NOMO-1 treated with DMSO at 0.1 percent for 48 hours (cell line): Measurements from ENCODE around the gene GPHN.

Experiments used
- DNase-seq: peaks from one replicate; lab custom pipeline; 2025; ENCODE audit not compliant: unreplicated experiment; lab: John Stamatoyannopoulos, UW

The GPHN gene

GRCh38 chr14:66596241-66596985 lies 88.5 kb downstream of the GPHN start:
- DNase-seq, result no peak

DNA sequence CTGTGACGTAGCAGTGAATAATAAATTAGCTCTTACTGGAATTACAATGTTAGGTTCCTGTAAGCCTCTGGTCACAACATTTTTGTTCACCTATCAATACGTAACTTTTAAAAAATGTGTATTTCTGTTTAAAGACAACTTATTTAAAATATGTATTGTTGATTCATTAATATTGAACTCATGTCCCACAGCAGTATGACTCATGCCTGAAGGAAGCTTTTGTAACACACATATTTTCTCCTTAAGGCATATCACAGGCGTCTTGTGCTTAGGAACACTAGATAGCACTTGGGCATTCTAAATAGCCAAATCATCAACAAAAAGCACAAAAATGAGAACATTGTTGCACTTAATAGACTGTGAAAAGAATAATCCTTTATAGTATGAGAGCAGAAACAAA lies 92.5 kb downstream of the GPHN start:
- no peak for DNase-seq

DNA sequence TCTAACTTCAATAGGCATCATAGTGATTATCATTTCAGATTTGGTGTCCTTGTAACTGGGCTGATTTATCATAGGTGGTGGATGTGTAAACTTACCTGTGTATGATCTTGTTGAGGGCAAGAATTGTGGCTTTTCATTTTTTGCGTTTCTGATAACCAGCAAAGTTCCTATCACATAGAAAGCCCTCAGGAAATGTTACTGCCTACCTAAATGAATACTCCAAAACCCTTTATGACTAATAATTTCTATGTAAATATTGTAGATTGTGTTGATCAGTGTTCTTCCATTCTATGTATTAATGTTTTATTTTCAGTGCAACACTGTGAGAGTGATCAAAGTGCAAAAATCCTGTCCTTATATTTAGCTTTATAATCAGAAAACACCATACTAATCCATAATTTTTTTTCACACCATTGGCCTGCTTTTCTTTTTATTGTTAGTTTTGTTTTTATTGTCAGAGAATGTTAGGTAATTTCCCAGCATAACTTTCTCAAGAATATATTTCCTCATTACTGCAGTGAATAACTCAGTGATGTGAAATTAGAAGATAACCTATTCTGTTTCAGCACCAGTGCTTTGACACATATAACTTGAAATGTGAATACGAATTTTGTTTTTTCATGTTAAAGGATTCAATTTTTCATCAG lies 94.1 kb downstream of the GPHN start:
- DNase-seq, result no peak

DNA sequence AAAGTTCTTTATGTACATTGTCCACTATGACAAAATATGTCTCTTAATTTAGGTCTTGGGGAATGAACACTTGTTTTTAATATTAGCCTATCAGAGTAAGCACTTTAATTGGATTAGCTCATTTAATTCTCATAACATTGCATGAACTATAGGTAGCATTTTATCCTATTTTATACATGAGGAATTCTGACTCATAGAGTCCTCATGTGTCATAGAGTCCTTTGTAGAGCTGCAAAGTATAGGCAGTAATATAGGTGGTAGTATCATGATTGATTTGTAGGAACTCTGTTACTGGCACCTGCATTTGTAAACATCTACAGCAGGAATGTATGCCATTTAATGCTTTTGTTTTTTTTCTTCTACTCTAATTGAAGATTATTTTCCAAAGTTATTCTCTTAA lies 96.0 kb downstream of the GPHN start:
- no peak for DNase-seq

GRCh38 chr14:66606826-66607225 lies 98.9 kb downstream of the GPHN start:
- DNase-seq, result no peak

- DNase-seq, result peak; percentile 46
Measured at GRCh38 chr14:66610154-66610563, 102.2 kb downstream of the GPHN start.

DNA sequence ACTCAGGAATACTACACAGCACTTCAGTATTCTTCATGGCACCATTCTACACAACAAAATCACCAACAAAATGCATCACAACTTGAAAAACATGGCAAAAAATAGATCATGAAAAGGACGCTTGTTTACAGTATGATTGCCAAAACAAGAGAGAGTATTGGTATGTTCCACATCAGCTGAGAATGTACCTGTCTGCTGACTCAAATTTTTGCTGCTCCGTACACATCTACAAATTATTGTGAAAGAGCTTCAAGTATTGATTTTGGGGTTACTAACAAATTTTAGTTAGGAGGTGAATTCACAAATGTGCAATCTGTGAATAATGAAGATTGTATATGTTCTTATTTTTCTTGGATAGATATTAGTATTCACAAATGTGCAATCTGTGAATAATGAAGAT lies 105.4 kb downstream of the GPHN start:
- DNase-seq, result no peak

DNA sequence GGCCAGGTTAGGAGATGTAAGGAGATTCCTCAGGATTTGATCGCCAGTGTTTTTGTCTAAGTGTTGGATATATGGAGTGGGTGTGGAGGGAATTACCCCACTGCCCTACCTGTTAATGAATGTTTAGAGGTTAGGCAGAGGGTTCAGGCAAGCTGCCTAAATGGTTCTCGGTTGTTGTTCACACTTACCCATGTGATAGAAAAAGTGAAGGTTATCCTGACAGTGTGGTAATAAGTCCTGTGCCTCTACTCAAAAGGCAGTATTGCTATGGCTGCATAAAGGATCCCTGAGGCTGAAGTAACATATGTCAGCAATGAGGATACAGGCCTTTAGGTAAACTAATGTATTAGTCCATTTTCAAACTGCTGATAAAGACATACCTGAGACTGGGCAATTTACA lies 112.0 kb downstream of the GPHN start:
- no peak for DNase-seq

DNA sequence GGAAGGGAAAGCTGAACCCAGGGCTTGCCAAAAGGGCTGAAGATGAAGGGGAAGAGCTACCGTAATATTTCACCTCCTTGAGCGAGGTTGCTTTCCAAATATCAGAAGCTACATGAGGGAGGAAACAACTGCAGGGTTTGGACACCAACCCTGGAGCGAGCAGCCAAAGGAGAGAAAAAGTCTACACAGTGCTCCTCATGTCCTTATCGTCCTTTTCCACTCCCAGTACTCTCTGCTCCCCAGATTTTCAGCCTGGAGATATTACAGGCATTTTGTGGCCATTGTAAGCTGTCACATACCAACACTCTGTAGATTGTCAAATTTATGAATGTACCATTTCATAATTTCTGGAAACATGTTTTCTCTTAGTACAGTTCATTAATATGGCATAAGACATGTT lies 115.9 kb downstream of the GPHN start:
- no peak for DNase-seq

DNA sequence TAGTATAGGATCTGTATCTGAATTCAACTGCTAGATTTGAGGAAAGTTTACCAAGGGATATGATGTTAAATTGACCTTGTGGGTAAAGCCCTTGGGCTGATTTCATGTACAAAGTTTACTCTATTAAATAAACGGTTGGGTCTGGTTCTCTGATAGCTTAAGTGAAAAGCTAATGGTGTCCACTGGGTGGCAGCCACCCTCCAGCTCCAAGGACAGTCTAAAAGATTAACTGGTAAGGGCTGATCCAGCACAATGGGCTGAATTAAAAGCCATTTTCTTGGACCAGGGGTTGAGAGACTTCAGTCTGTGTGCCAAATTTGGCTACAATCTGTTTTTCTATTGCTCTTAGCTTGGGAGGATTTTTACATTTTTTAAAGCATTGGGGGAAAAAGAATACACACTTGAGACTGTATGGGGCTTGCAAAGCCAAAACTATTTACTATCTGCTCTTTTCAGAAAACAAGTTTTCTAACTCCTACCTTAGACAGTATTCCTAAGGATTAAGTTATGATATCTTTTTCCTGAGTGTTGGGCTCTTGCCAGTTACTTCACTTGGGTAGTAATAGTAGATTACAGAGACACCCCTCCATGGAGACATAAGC lies 116.5 kb downstream of the GPHN start:
- DNase-seq, result peak; percentile 7

- DNase-seq, result no peak
Measured at GRCh38 chr14:66628636-66629035, 120.7 kb downstream of the GPHN start.

DNA sequence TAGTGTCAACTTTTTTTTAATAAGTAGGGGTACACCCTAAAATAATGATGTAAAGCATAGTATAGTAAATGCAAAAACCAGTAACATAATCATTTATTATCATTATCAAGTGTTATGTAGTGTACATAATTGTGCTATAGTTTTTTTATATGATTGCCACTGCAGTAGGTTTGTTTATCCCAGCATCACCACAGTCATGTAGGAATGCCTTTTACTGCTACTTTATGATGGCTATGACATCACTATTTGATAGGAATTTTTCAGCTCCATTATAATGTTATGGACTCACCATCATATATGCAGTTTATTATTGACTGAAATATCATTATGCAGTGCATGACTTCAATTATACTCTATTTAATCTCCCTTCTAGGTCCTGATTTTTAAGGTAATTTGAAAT lies 121.6 kb downstream of the GPHN start:
- no peak for DNase-seq

- no peak for DNase-seq
Measured at GRCh38 chr14:66634876-66635275, 126.9 kb downstream of the GPHN start.

DNA sequence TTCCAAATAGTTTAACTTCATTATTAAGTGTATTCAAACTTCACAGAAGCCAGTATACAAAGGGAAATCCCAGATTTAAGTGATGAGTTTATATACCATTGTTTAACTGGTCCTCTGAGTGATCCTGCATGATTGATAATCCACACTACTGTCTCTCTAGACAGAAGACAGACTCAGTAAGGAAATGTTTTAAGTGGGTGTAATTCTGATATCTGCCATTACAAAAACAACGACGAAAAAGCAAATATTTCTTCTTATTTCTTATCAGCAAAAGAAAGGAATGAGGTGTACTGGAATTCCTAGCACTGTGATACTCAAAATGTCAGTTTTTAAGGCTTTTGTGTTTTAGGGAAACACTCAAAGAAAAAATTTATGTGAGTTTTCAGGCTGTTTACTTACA lies 127.5 kb downstream of the GPHN start:
- DNase-seq, result no peak

- no peak for DNase-seq
Measured at GRCh38 chr14:66636240-66636639, 128.3 kb downstream of the GPHN start.

GRCh38 chr14:66638689-66639088 lies 130.7 kb downstream of the GPHN start:
- DNase-seq, result no peak

GRCh38 chr14:66641861-66642635 lies 134.1 kb downstream of the GPHN start:
- DNase-seq, result no peak

DNA sequence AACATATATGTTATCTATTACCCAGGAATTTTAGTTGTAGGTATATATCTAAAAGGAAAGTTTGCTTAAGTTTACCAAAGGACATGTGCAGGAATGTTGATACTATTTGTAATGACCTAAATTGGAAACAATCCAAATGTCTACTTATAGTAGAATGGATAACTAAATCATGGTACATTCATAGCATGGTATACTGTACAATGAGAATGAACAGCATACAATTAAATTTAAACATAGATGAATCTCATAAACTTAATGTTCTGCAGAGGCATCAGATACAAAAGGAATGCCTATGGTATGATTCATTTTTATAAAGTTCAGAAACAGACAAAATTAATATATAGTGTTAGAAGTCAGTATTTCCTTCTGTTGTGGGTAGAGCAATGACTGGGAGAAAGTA lies 135.4 kb downstream of the GPHN start:
- no peak for DNase-seq

DNA sequence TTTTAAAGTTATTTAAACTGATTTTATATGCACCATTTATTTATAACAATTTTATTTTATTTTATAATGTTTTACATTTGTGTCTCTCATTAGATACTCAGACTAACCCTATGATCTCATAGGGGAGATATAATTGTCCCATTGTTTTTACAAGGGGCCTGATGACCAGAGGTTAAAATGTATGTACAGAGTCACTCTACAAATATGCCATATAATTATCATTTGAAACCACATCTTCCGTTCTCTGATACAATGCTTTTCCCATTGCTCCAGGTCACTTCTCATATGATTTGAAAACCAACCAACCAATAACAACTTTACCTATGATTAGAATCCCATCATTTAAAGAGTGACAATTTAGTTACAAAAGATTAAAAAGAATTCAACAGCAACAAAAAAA lies 137.8 kb downstream of the GPHN start:
- no peak for DNase-seq

GRCh38 chr14:66649498-66649897 lies 141.6 kb downstream of the GPHN start:
- DNase-seq, result no peak

DNA sequence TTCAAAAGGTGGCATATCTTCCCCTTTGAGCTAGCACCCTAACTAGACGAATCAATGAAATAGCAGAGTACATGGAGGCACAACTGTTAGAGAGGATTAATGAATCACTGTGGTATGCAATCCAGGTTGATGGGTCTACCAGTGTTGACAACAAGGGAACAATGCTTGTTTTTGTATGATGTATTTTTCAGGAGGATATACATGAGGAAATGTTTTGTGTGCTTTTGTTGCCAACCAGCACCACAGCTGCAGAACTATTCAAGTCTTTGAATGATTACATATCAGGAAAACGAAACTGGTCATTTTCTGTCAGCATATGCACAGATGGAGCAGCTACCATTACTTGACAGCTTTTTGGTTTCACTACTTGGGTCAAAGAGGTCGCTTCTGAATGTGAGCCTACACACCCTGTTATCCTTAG lies 142.6 kb downstream of the GPHN start:
- DNase-seq, result no peak
